GM19099 (cell line): ENCODE data around the gene TMEM62.

Experiments used
- POLR2A ChIP-seq: IDR thresholded peaks from 3 replicates; pipeline ENCODE4 v1.6.1; 2011; ENCODE audit warnings: low read depth; ENCODE audit not compliant: insufficient read length; ENCODE audit errors: extremely low read depth

The TMEM62 gene

GRCh38 chr15:43133430-43134156, at the start of gene TMEM62:
TMEM62 (plus strand) TSS chr15:43133586; CDS start chr15:43133803, 217 bp downstream.
- TF ChIP-seq POLR2A, result peak; percentile 98

- TF ChIP-seq POLR2A, result no peak
Measured at GRCh38 chr15:43085921-43086320, 47.5 kb upstream of the TMEM62 start.

GRCh38 chr15:43086551-43086950, 46.8 kb upstream of the TMEM62 start:
- TF ChIP-seq POLR2A, result no peak

- TF ChIP-seq POLR2A, result no peak
Measured at GRCh38 chr15:43091859-43092258, 41.5 kb upstream of the TMEM62 start.

GRCh38 chr15:43093026-43093425, 40.4 kb upstream of the TMEM62 start:
- no peak for TF ChIP-seq POLR2A

GRCh38 chr15:43094416-43095030, 38.9 kb upstream of the TMEM62 start:
- no peak for TF ChIP-seq POLR2A

GRCh38 chr15:43095243-43095642, 38.1 kb upstream of the TMEM62 start:
- no peak for TF ChIP-seq POLR2A

GRCh38 chr15:43095708-43096347, 37.6 kb upstream of the TMEM62 start:
- TF ChIP-seq POLR2A, result no peak

GRCh38 chr15:43096411-43096810, 37.0 kb upstream of the TMEM62 start:
- TF ChIP-seq POLR2A, result no peak

GRCh38 chr15:43099105-43099845, 34.1 kb upstream of the TMEM62 start:
- no peak for TF ChIP-seq POLR2A

- no peak for TF ChIP-seq POLR2A
Measured at GRCh38 chr15:43100971-43101370, 32.4 kb upstream of the TMEM62 start.

- TF ChIP-seq POLR2A, result no peak
Measured at GRCh38 chr15:43102187-43102586, 31.2 kb upstream of the TMEM62 start.

- no peak for TF ChIP-seq POLR2A
Measured at GRCh38 chr15:43103907-43104306, 29.5 kb upstream of the TMEM62 start.

- no peak for TF ChIP-seq POLR2A
Measured at GRCh38 chr15:43104426-43104825, 29.0 kb upstream of the TMEM62 start.

- no peak for TF ChIP-seq POLR2A
Measured at GRCh38 chr15:43105077-43105736, 28.2 kb upstream of the TMEM62 start.
